ENCODE results near the gene MST1.

MST1 gene

GRCh38 chr3:49638445-49638844 lies 50.8 kb downstream of the MST1 start:
- FAIRE-seq (no peak), DNase-seq (ENCODE audit: low spot score) (peak; percentile 89)

- no peak for DNase-seq (ENCODE audit: low spot score)
- peak; percentile 17 for FAIRE-seq
These were observed 52.2 kb downstream of the MST1 start for GRCh38 chr3:49636883-49637609.

GRCh38 chr3:49634736-49635135 lies 54.5 kb downstream of the MST1 start:
- no peak for FAIRE-seq
- no peak for DNase-seq (ENCODE audit: low spot score)
